GM21619 (cell line): ENCODE data around the gene FAM171A2.
A peak's percentile ranks its signal among the peaks of the same experiment; 100 is the strongest.

Source experiments
- ATAC-seq: cut with Tn5 transposase; IDR thresholded peaks from one replicate; pipeline ENCODE4 v1.9.1; 2021; ENCODE audit not compliant: unreplicated experiment

Gene FAM171A2

DNA sequence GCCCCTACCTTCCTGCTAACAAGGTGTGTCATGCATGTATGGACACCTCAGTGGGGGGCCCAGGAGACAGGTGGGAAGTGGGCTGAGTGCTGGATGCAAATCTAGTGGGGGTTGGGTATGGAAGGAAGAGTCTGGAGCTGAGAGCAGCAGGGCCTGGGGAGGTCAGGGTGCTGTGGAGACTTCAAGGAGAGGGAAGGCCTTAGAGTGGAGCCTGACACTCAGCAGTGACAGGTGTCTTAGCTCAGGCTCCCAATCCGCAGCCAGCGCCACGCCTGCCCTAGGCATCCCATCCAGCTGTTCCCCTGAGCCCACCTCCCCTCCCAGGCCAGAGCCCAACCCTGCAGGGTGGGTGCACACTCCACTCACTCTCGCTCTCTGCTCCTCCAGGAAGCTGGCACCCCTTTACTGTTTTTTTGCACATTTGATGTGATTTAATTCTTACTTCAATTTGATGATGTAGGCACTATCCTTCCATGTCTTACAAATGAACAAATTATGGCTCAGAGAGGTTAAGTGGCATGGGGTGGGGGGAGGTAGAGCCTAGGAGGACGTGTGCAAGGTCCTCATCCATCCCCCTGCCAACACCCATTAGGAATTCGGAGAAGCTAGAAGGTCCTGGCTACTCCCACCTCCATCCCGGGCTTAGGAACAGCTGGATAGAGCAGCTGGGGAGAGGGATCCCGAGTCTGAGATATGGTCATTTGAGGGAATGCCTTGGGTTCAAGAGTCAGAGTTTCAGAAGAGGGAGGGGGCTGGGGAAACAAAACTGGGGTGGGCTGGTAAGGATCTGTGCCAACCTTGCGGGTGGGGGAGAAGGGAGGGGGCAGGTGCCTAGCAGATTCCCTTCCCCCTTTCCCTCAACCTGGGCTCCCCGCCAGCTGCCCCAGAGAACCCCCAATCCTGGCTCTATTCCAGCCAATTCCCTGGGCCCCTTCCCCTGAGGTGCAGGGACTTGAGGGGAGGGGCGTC lies 2.1 kb downstream of the FAM171A2 start:
- ATAC-seq: no peak

DNA sequence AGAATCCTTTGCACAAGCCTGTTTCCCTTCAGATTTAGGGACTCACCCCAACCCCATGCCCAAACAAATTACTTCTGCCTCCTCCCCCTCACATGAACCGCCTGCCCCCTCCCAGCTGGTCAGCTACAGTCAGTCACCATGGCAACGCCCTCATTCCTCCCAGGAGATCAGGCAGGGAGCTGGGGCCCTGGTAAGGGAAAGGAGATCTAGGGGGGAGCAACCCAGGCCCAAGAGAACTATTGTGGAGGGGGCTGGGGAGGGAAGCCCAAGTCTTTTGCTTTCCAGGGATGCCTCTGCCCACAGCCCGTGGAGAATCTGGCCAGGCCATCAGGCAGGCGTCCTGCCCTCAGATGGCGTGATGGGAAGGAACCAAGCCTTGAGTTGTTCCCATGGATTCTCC lies 2.8 kb downstream of the FAM171A2 start:
- no peak for ATAC-seq

DNA sequence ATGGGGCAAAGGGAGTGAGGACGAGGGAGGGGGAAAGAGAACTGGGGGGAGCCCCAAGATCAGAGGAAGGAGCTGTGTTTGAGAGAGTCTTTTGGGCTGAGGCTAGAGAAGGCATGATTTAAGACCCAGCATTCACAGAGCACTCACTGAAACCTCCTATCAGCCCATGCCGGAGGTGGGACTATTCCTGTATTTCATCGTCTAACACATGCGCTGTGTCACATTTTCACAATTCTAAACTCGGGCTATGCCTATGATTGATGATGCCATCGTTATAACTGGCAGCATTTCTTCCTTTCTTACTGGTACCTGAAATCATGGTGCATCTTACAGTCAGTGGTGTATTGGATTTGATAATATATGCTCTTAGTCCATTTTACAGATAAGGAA lies 3.5 kb downstream of the FAM171A2 start:
- ATAC-seq: no peak

DNA sequence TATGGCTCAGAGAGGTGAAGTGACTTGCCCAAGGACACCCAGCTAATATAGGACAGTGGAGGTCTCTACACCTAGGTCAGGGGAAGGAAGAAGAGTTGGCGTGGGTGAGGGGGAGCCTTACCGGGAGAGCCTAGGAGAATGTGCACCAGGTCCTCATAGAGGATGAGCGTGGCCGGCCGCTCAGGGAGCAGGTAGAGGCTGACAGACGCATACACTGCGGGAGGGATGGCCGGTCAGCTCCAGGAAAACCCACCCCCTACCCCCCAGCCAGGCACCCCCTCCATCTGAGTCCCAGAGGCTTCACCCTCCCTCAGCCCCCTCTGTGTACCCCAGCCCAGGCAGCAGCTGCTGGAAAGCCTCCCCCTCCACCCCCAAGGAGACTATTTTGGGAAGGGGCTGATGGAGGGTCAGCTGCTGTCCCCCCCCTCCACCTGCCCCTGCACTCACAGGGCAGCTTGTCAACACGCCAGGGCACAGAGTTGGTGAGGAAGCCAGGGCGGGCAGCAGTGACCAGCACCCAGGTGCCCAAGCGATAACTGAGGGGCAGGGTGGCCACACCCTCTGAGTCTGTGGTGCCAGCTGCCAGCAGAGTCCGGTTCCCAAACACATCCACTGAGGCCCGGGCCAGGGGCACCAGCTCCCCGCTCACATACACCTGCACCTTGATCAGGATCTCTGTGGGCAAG lies 4.1 kb downstream of the FAM171A2 start:
- ATAC-seq: no peak

DNA sequence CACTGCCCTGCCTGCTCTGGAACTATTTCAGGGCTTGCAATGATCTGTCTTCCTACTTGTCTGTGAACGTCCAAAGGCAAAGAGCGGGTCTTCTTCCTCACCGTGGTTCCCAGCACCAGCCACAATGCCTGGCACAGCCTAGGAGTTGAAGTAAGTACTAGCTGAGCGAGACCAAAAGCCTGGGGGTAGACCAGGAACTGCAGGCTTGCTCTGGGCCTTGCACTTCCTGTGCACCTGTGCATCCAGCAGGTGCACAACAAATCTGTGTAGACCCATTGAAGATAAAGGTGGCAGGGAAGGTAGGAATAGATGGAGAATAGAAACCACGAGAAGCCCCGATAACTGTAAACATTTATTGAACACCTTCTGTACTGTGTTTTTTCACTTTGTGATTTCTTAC lies 4.6 kb downstream of the FAM171A2 start:
- no peak for ATAC-seq

- ATAC-seq: no peak
These were observed 5.6 kb downstream of the FAM171A2 start for GRCh38 chr17:44358066-44358465.

DNA sequence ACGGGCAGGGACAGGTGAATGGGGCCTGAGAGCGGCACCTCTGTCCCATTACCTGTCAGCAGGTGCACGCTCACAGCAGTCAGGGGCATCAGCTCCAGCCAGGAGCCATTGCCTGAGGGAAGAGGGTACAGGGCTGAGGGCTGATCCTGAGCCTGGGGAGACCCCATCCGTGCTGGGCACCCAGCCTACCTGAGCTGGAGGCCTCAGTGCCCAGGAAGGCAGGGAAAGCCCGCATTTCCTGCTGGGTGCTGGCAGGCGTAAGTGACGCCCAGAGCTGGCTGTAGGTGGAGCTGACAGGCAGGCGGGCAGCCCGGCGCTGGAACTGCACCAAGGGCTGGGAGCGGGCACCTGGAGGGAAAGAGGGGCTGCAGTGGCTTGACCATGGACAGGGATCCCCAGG lies 7.4 kb downstream of the FAM171A2 start:
- ATAC-seq: no peak

- ATAC-seq: no peak
These were observed 8.0 kb downstream of the FAM171A2 start for GRCh38 chr17:44355642-44356099.

GRCh38 chr17:44354582-44355561 lies 8.8 kb downstream of the FAM171A2 start:
- ATAC-seq: no peak

- ATAC-seq: no peak
These were observed 9.9 kb downstream of the FAM171A2 start for GRCh38 chr17:44353672-44354331.

GRCh38 chr17:44352828-44353671 lies 10.6 kb downstream of the FAM171A2 start:
- no peak for ATAC-seq

GRCh38 chr17:44351961-44352827 lies 11.5 kb downstream of the FAM171A2 start:
- no peak for ATAC-seq

DNA sequence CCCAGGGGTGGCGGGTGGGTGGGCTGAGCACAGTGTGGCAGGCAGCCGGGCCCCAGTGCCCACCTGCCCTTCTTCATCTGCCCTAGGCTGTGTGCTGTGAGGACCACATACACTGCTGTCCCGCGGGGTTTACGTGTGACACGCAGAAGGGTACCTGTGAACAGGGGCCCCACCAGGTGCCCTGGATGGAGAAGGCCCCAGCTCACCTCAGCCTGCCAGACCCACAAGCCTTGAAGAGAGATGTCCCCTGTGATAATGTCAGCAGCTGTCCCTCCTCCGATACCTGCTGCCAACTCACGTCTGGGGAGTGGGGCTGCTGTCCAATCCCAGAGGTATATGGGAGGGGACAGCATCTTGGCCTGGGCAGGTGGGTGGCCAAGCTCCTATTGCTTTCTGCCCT lies 12.2 kb downstream of the FAM171A2 start:
- ATAC-seq: no peak

DNA sequence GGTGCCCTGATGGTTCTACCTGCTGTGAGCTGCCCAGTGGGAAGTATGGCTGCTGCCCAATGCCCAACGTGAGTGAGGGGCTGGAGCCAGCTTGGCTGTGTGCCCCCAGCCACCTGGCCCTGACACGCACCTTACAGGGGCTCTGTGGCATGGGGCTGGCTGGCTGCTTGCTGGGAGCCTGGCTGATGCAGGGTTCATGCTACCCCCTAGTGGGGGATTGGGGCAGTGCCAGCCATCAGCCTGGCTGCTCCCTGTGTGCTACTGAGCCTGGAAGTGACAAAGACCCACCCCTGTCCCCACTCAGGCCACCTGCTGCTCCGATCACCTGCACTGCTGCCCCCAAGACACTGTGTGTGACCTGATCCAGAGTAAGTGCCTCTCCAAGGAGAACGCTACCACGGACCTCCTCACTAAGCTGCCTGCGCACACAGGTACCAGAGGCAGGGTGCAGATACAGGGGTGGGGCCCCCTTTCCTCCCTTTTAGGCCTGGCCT lies 12.9 kb downstream of the FAM171A2 start:
- no peak for ATAC-seq

DNA sequence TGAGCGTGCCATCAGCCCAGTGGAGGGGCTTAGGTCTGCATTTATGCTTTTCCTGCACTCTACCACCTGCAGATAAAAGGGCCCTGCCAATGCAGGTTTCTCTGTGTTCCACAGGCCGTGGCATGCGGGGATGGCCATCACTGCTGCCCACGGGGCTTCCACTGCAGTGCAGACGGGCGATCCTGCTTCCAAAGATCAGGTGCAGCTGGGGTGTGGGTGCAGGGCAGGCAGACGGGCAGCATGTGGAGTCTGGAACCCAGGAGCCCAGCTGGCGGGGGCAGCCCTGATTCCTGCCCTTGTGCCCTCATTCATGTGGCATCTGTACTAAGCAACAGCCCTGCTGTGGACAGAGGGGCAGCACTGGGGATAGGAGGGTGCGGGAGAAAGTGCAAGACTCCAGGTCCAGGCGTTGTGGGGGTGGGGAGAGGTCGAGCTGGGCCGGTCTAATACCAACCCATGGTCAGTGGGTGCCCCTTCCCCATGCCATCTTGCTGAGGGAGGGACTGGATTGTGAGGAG lies 14.0 kb downstream of the FAM171A2 start:
- ATAC-seq: no peak

DNA sequence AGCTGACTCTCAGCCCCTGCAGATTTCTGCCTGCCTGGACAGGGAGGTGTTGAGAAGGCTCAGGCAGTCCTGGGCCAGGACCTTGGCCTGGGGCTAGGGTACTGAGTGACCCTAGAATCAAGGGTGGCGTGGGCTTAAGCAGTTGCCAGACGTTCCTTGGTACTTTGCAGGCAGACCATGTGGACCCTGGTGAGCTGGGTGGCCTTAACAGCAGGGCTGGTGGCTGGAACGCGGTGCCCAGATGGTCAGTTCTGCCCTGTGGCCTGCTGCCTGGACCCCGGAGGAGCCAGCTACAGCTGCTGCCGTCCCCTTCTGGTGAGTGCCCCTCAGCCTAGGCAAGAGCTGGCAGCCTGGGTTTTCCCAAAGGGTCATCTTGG lies 14.7 kb downstream of the FAM171A2 start:
- ATAC-seq: no peak

- ATAC-seq: peak; percentile 44
These were observed 15.2 kb downstream of the FAM171A2 start for GRCh38 chr17:44348234-44348987.
